Astrocyte (in vitro differentiated cells and primary cell): ENCODE measurements around the gene PDE6D. TPM values are rescaled to one million over a fixed set of nuclear protein-coding genes. Genes with fewer than 3 reads are reported as not detected.

Experiments used
- DNase-seq: peaks from one replicate; pipeline ENCODE4 v3.0.0-alpha.2; 2010; ENCODE audit warnings: low read depth
- FAIRE-seq: peaks from 2 replicates; lab custom pipeline; 2011; peaks lifted over from hg19 to GRCh38; lab: Jason Lieb, UNC
- H2AFZ ChIP-seq: 2 replicates; pipeline ENCODE4 v1.6.0; 2012; ENCODE audit warnings: low read depth, low read length, inconsistent platforms
- H3K27ac ChIP-seq: 2 replicates; pipeline ENCODE4 v1.5.1; 2011; ENCODE audit warnings: low read depth, low read length, inconsistent platforms
- H3K27me3 ChIP-seq: 2 replicates; pipeline ENCODE4 v1.6.0; 2011; ENCODE audit warnings: low read length, inconsistent platforms; ENCODE audit not compliant: insufficient read depth
- H3K36me3 ChIP-seq: 2 replicates; pipeline ENCODE4 v1.5.1; 2011; ENCODE audit warnings: low read length, inconsistent platforms; ENCODE audit not compliant: insufficient read depth
- H3K4me1 ChIP-seq: 2 replicates; pipeline ENCODE4 v1.5.1; 2011; ENCODE audit warnings: low read length, inconsistent platforms; ENCODE audit not compliant: insufficient read depth
- H3K4me2 ChIP-seq: 2 replicates; pipeline ENCODE4 v1.6.0; 2012; ENCODE audit warnings: low read length, inconsistent platforms
- H3K4me3 ChIP-seq: 2 replicates; pipeline ENCODE4 v1.5.1; 2011; ENCODE audit warnings: low read depth, mild to moderate bottlenecking, low read length, inconsistent platforms; ENCODE audit not compliant: insufficient read depth
- H3K79me2 ChIP-seq: 2 replicates; pipeline ENCODE4 v1.6.0; 2012; ENCODE audit warnings: mild to moderate bottlenecking, low read length, inconsistent platforms; ENCODE audit not compliant: insufficient read depth
- H3K9ac ChIP-seq: 2 replicates; pipeline ENCODE4 v1.6.0; 2012; ENCODE audit warnings: mild to moderate bottlenecking, low read length, inconsistent platforms
- H3K9me3 ChIP-seq: 2 replicates; pipeline ENCODE4 v1.5.1; 2012; ENCODE audit warnings: low read depth, mild to moderate bottlenecking, low read length, inconsistent platforms; ENCODE audit not compliant: insufficient read depth
- H4K20me1 ChIP-seq: 2 replicates; pipeline ENCODE4 v1.6.0; 2012; ENCODE audit warnings: low read length, inconsistent platforms; ENCODE audit not compliant: insufficient read depth
- H3K27ac Mint-ChIP-seq: one replicate; pipeline ENCODE4 v1.8.0; 2021; ENCODE audit warnings: mild to moderate bottlenecking, mixed read lengths; ENCODE audit not compliant: unreplicated experiment
- H3K27me3 Mint-ChIP-seq: one replicate; pipeline ENCODE4 v1.8.0; 2021; ENCODE audit warnings: low read depth, mixed read lengths; ENCODE audit not compliant: unreplicated experiment
- H3K36me3 Mint-ChIP-seq: one replicate; pipeline ENCODE4 v1.8.0; 2021; ENCODE audit warnings: low read depth, mixed read lengths; ENCODE audit not compliant: unreplicated experiment
- H3K4me1 Mint-ChIP-seq: one replicate; pipeline ENCODE4 v1.8.0; 2021; ENCODE audit warnings: low read depth, mixed read lengths; ENCODE audit not compliant: unreplicated experiment
- H3K4me3 Mint-ChIP-seq: one replicate; pipeline ENCODE4 v1.8.0; 2021; ENCODE audit warnings: mild to moderate bottlenecking, moderate library complexity, mixed read lengths; ENCODE audit not compliant: unreplicated experiment
- H3K9me3 Mint-ChIP-seq: one replicate; pipeline ENCODE4 v1.8.0; 2021; ENCODE audit warnings: mild to moderate bottlenecking, mixed read lengths; ENCODE audit not compliant: unreplicated experiment
- EZH2 ChIP-seq: IDR thresholded peaks from 2 replicates; pipeline ENCODE4 v1.6.1; 2012; ENCODE audit warnings: mild to moderate bottlenecking, low read length, inconsistent platforms; ENCODE audit not compliant: insufficient read depth
- total RNA-seq: library from RNA; stranded (reverse); gene quantifications from 2 replicates; pipeline ENCODE4 v1.2.1, GENCODE V29; 2021
- TF ChIP-seq, protein P1 (sequence below): IDR thresholded peaks from 2 replicates; pipeline ENCODE4 v1.5.1; 2011; ENCODE audit warnings: low read depth, mild to moderate bottlenecking, inconsistent platforms, low read length, moderate library complexity; ENCODE audit not compliant: insufficient read depth

Gene PDE6D
- total RNA-seq, 1 donor from 2014 or later, result 19.0 TPM

GRCh38 chr2:231693956-231694355 lies 87.1 kb downstream of the PDE6D start:
- Mint-ChIP-seq H3K9me3 (no peaks in the 10 kb centered on the region), H3K4me3 (no peak overlapping the region), H3K27me3 (peaks cover 13% of the 10 kb centered on the region), H3K4me1 (no peaks in the 10 kb centered on the region), H3K27ac (no peak overlapping the region), H3K36me3 (no peaks in the 10 kb centered on the region)
- Histone ChIP-seq H3K27ac (no peak overlapping the region), H4K20me1 (no peaks in the 10 kb centered on the region), H3K9me3 (no peaks in the 10 kb centered on the region), H3K9ac (no peak overlapping the region), H2AFZ (no peak overlapping the region), H3K27me3 (no peaks in the 10 kb centered on the region), H3K79me2 (no peaks in the 10 kb centered on the region), H3K4me2 (no peak overlapping the region), H3K4me3 (no peak overlapping the region), H3K36me3 (no peaks in the 10 kb centered on the region), H3K4me1 (no peaks in the 10 kb centered on the region)
- FAIRE-seq, result no peak
- DNase-seq, result no peak
- no peak for TF ChIP-seq EZH2
- TF ChIP-seq, protein P1, sequence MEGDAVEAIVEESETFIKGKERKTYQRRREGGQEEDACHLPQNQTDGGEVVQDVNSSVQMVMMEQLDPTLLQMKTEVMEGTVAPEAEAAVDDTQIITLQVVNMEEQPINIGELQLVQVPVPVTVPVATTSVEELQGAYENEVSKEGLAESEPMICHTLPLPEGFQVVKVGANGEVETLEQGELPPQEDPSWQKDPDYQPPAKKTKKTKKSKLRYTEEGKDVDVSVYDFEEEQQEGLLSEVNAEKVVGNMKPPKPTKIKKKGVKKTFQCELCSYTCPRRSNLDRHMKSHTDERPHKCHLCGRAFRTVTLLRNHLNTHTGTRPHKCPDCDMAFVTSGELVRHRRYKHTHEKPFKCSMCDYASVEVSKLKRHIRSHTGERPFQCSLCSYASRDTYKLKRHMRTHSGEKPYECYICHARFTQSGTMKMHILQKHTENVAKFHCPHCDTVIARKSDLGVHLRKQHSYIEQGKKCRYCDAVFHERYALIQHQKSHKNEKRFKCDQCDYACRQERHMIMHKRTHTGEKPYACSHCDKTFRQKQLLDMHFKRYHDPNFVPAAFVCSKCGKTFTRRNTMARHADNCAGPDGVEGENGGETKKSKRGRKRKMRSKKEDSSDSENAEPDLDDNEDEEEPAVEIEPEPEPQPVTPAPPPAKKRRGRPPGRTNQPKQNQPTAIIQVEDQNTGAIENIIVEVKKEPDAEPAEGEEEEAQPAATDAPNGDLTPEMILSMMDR, result no peak

DNA sequence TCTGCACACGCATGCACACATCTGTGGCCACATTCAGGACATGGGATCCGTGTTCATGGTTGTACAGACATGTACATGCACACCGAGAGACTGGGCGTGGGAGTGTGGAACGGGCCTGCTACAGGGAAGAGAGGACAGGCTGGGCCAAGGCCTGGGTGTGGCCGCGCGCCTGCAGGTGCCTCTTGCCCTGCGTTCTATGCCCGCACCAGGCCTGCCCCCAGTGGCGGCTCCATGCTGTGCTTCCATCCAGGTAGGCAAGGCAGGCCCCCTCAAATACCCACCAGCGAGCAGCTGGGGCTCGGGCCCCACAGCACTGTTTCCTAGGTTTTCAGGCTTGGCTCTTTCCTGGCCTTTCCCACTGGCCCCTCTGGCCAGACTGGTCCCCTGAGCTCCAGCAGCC lies 88.2 kb downstream of the PDE6D start:
- H3K36me3 ChIP-seq, result no peaks in the 10 kb centered on the region
- FAIRE-seq (no peak), DNase-seq (no peak)
- H3K36me3 Mint-ChIP-seq, result no peaks in the 10 kb centered on the region
- no peak overlapping the region for H3K27ac ChIP-seq
- no peak overlapping the region for H3K4me2 ChIP-seq
- TF ChIP-seq, protein P1, result no peak
- TF ChIP-seq EZH2, result no peak
- H3K4me3 ChIP-seq, result no peak overlapping the region
- H3K4me1 Mint-ChIP-seq, result no peaks in the 10 kb centered on the region
- no peaks in the 10 kb centered on the region for H3K9me3 ChIP-seq
- H3K79me2 ChIP-seq, result no peaks in the 10 kb centered on the region
- H3K27ac Mint-ChIP-seq, result no peak overlapping the region
- no peaks in the 10 kb centered on the region for H3K9me3 Mint-ChIP-seq
- H3K27me3 Mint-ChIP-seq, result peaks cover 13% of the 10 kb centered on the region
- no peaks in the 10 kb centered on the region for H3K4me1 ChIP-seq
- no peaks in the 10 kb centered on the region for H3K27me3 ChIP-seq
- no peak overlapping the region for H3K4me3 Mint-ChIP-seq
- H4K20me1 ChIP-seq, result no peaks in the 10 kb centered on the region
- H3K9ac ChIP-seq, result no peak overlapping the region
- no peak overlapping the region for H2AFZ ChIP-seq

DNA sequence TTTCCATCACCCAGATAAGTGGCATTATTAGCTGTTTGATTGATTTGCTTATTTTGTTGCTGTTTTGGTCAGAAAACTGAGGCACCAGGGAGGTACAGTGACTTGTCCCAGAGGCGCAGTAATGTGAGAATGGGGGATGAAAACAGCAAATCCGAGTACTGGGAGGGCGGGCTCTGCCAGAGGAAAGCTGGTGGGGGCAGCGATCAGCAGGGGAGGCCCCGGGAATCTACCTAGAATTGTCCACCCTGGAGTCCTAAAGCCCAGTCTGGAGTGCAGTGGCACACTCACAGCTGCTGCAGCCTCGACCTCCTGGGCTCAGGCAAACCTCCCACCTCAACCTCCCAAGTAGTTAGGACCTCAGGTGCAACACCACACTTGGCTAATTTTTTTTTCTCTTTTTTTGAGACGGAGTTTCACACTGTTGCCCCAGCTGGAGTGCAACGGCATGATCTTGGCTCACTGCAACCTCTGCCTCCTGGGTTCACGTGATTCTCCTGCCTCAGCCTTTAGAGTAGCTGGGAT lies 89.8 kb downstream of the PDE6D start:
- H3K79me2 ChIP-seq, result no peaks in the 10 kb centered on the region
- H4K20me1 ChIP-seq, result no peaks in the 10 kb centered on the region
- TF ChIP-seq, protein P1, result no peak
- TF ChIP-seq EZH2, result no peak
- FAIRE-seq (no peak), DNase-seq (no peak)
- no peak overlapping the region for H3K27ac ChIP-seq
- no peaks in the 10 kb centered on the region for H3K36me3 ChIP-seq
- Mint-ChIP-seq H3K27ac (no peak overlapping the region), H3K36me3 (no peaks in the 10 kb centered on the region), H3K4me3 (no peak overlapping the region), H3K9me3 (no peaks in the 10 kb centered on the region), H3K27me3 (peaks cover 12% of the 10 kb centered on the region), H3K4me1 (no peaks in the 10 kb centered on the region)
- H3K4me2 ChIP-seq, result no peak overlapping the region
- no peaks in the 10 kb centered on the region for H3K27me3 ChIP-seq
- no peak overlapping the region for H3K9ac ChIP-seq
- no peak overlapping the region for H3K4me3 ChIP-seq
- H3K9me3 ChIP-seq, result no peaks in the 10 kb centered on the region
- no peak overlapping the region for H2AFZ ChIP-seq
- no peaks in the 10 kb centered on the region for H3K4me1 ChIP-seq
